GM23338 (cell line): ENCODE data around the gene ITSN2. TPM values are rescaled to one million over a fixed set of nuclear protein-coding genes. Genes with fewer than 3 reads are reported as not detected.

ENCODE experiments used
- ATAC-seq: fragments of 200-7000 bp; cut with Tn5 transposase; 3 replicates; pipeline ENCODE4 v1.9.1; 2020
- DNase-seq: peaks from one replicate; pipeline ENCODE4 v3.0.0-alpha.2; 2015; ENCODE audit warnings: low spot score
- H2AFZ ChIP-seq: fragments of 200-600 bp; sonication (generic); 2 replicates; pipeline ENCODE4 v1.8.0; 2016; ENCODE audit warnings: antibody characterized with exemption, mild to moderate bottlenecking, moderate library complexity
- H3F3A ChIP-seq: fragments of 200-600 bp; sonication (generic); replicated peaks from 2 replicates; pipeline ENCODE4 v1.8.0; 2017; ENCODE audit warnings: antibody characterized with exemption, mixed run types, low read depth
- H3K27ac ChIP-seq: fragments of 200-600 bp; sonication (generic); 2 replicates; pipeline ENCODE4 v1.6.1; 2016; ENCODE audit warnings: low read depth
- H3K27me3 ChIP-seq: fragments of 200-600 bp; sonication (generic); 2 replicates; pipeline ENCODE4 v1.8.0; 2016; ENCODE audit warnings: mild to moderate bottlenecking, mixed run types, moderate library complexity; ENCODE audit not compliant: insufficient read depth
- H3K36me3 ChIP-seq: fragments of 200-600 bp; sonication (generic); 2 replicates; pipeline ENCODE4 v1.8.0; 2016; ENCODE audit warnings: mild to moderate bottlenecking; ENCODE audit not compliant: insufficient read depth
- H3K4me1 ChIP-seq: fragments of 200-600 bp; sonication (generic); 2 replicates; pipeline ENCODE4 v1.8.0; 2016; ENCODE audit warnings: mild to moderate bottlenecking, moderate library complexity; ENCODE audit not compliant: insufficient read depth
- H3K4me2 ChIP-seq: fragments of 200-600 bp; sonication (generic); 2 replicates; pipeline ENCODE4 v1.7.1; 2017; ENCODE audit warnings: mixed run types
- H3K4me3 ChIP-seq: fragments of 200-600 bp; sonication (generic); 2 replicates; pipeline ENCODE4 v1.6.1; 2016; ENCODE audit warnings: mixed run types
- H3K79me2 ChIP-seq: fragments of 200-600 bp; sonication (generic); replicated peaks from 2 replicates; pipeline ENCODE4 v1.8.0; 2017; ENCODE audit warnings: mild to moderate bottlenecking; ENCODE audit not compliant: insufficient read depth
- H3K9me2 ChIP-seq: fragments of 200-600 bp; sonication (generic); 2 replicates; pipeline ENCODE4 v1.8.0; 2017; ENCODE audit not compliant: insufficient read depth
- H4K20me1 ChIP-seq: fragments of 200-600 bp; sonication (generic); replicated peaks from 2 replicates; pipeline ENCODE4 v1.8.0; 2017; ENCODE audit warnings: mild to moderate bottlenecking; ENCODE audit not compliant: insufficient read depth
- H3K27ac Mint-ChIP-seq: 2 replicates; pipeline ENCODE4 v1.8.0; 2020; ENCODE audit warnings: inconsistent platforms, mild to moderate bottlenecking, moderate library complexity, mixed read lengths
- H3K27me3 Mint-ChIP-seq: 3 replicates; pipeline ENCODE4 v1.8.0; 2022; ENCODE audit warnings: low read depth, mild to moderate bottlenecking, moderate library complexity, mixed read lengths, inconsistent platforms; ENCODE audit not compliant: insufficient read depth, poor library complexity
- H3K36me3 Mint-ChIP-seq: 3 replicates; pipeline ENCODE4 v1.8.0; 2021; ENCODE audit warnings: low read depth, mild to moderate bottlenecking, inconsistent platforms, moderate library complexity, mixed read lengths
- H3K4me1 Mint-ChIP-seq: 3 replicates; pipeline ENCODE4 v1.8.0; 2020; ENCODE audit warnings: mild to moderate bottlenecking, inconsistent platforms, mixed read lengths
- H3K4me3 Mint-ChIP-seq: 3 replicates; pipeline ENCODE4 v1.8.0; 2021; ENCODE audit warnings: moderate library complexity, mild to moderate bottlenecking, inconsistent platforms, mixed read lengths
- H3K9me3 Mint-ChIP-seq: 3 replicates; pipeline ENCODE4 v1.8.0; 2020; ENCODE audit warnings: moderate library complexity, mild to moderate bottlenecking, inconsistent platforms, mixed read lengths
- CREB1 ChIP-seq: fragments of 250-450 bp; sonication (Bioruptor Pico); IDR thresholded peaks from 2 replicates; pipeline ENCODE4 v1.5.0; 2020; ENCODE audit warnings: low read depth, mild to moderate bottlenecking, moderate library complexity
- EZH2 ChIP-seq: fragments of 200-600 bp; sonication (generic); IDR thresholded peaks from one replicate; pipeline ENCODE4 v1.8.0; 2017; ENCODE audit warnings: antibody characterized with exemption, mild to moderate bottlenecking, low read depth; ENCODE audit not compliant: unreplicated experiment
- EZH2phosphoT487 ChIP-seq: fragments of 200-600 bp; sonication (generic); IDR thresholded peaks from one replicate; pipeline ENCODE4 v1.8.1; 2018; ENCODE audit warnings: antibody characterized with exemption; ENCODE audit not compliant: unreplicated experiment
- JUNB ChIP-seq: IDR thresholded peaks from one replicate; pipeline ENCODE4 v1.6.1; 2016; ENCODE audit warnings: antibody characterized with exemption; ENCODE audit not compliant: unreplicated experiment
- NANOG ChIP-seq: IDR thresholded peaks from 2 replicates; pipeline ENCODE4 v1.6.1; 2016; ENCODE audit warnings: antibody characterized with exemption, borderline replicate concordance
- POLR2AphosphoS5 ChIP-seq: IDR thresholded peaks from 2 replicates; pipeline ENCODE4 v1.6.1; 2016; ENCODE audit warnings: antibody characterized with exemption, low read depth
- STAT1 ChIP-seq: IDR thresholded peaks from one replicate; pipeline ENCODE4 v1.6.1; 2016; ENCODE audit warnings: antibody characterized with exemption; ENCODE audit not compliant: unreplicated experiment
- ZNF114 ChIP-seq: fragments of 250-450 bp; sonication (Bioruptor Pico); IDR thresholded peaks from 2 replicates; pipeline ENCODE4 v1.5.0; 2020; ENCODE audit warnings: mild to moderate bottlenecking, moderate library complexity
- ZNF331 ChIP-seq: fragments of 250-450 bp; sonication (Bioruptor Pico); IDR thresholded peaks from 2 replicates; pipeline ENCODE4 v1.5.0; 2020; ENCODE audit warnings: low read depth, mild to moderate bottlenecking, moderate library complexity
- ZNF462 ChIP-seq: fragments of 250-450 bp; sonication (Bioruptor Pico); IDR thresholded peaks from 2 replicates; pipeline ENCODE4 v1.5.0; 2020; ENCODE audit warnings: mild to moderate bottlenecking, moderate library complexity
- polyA plus RNA-seq: library from polyadenylated mRNA; unstranded; fragments of >200 nt; fragmentation: Nextera tagmentation; extraction: Ambion mirVana; gene quantifications from 2 replicates; pipeline ENCODE4 v1.2.1, GENCODE V29; 2016
- total RNA-seq: library from RNA; depleted of rRNA; stranded (reverse); fragments of >200 nt; shearing (Covaris generic); gene quantifications from 2 replicates; pipeline ENCODE4 v1.2.3, GENCODE V29; 2014

Gene ITSN2
- total and polyA plus RNA-seq, 2 experiments from 2014 or later = 17.1 to 17.8 TPM

GRCh38 chr2:24237313-24237712, 123.0 kb downstream of the ITSN2 start (continued):
- TF ChIP-seq EZH2phosphoT487 = no peak
- no peak for TF ChIP-seq ZNF331 (CRISPR knock-in tag)
- TF ChIP-seq CREB1 (CRISPR knock-in tag) = no peak
- TF ChIP-seq STAT1 = no peak
- no peak for TF ChIP-seq ZNF462 (CRISPR knock-in tag)

GRCh38 chr2:24233321-24233720, 127.0 kb downstream of the ITSN2 start:
- ATAC-seq = no peak
- TF ChIP-seq ZNF114 (CRISPR knock-in tag) (no peak), JUNB (no peak), EZH2 (no peak), ZNF462 (CRISPR knock-in tag) (no peak), CREB1 (CRISPR knock-in tag) (no peak), POLR2AphosphoS5 (no peak), NANOG (no peak)
- no peaks in the 10 kb centered on the region for H3K27me3 Mint-ChIP-seq

More at GRCh38 chr2:24233321-24233720, 127.0 kb downstream of the ITSN2 start:
- no peaks in the 10 kb centered on the region for H3K36me3 Mint-ChIP-seq
- H4K20me1 ChIP-seq = no peaks in the 10 kb centered on the region
- H3K9me3 Mint-ChIP-seq = no peaks in the 10 kb centered on the region
- H3K27ac Mint-ChIP-seq = no peak overlapping the region
- no peaks in the 10 kb centered on the region for H3K4me1 Mint-ChIP-seq
- H3K27me3 ChIP-seq = no peaks in the 10 kb centered on the region
- no peaks in the 10 kb centered on the region for H3K9me2 ChIP-seq
- no peak overlapping the region for H2AFZ ChIP-seq
- H3K4me3 Mint-ChIP-seq = no peak overlapping the region
- DNase-seq = no peak
- no peak overlapping the region for H3K4me3 ChIP-seq
- no peak overlapping the region for H3K4me2 ChIP-seq
- H3F3A ChIP-seq = no peaks in the 10 kb centered on the region
- no peak overlapping the region for H3K27ac ChIP-seq
- no peaks in the 10 kb centered on the region for H3K36me3 ChIP-seq
- H3K79me2 ChIP-seq = no peaks in the 10 kb centered on the region
- H3K4me1 ChIP-seq = no peaks in the 10 kb centered on the region
